NOMO-1 treated with dmso at 0.1 percent for 144 hours (cell line): ENCODE data around the gene LRGUK.
"Not testable (repeated sequence)": the region's sequence is repeated elsewhere in the genome, so short reads cannot be mapped to it uniquely, and the experiment has no call there.

ENCODE experiments used
- DNase-seq: peaks from one replicate; lab custom pipeline; 2025; ENCODE audit not compliant: unreplicated experiment; lab: John Stamatoyannopoulos, UW

The LRGUK gene

DNA sequence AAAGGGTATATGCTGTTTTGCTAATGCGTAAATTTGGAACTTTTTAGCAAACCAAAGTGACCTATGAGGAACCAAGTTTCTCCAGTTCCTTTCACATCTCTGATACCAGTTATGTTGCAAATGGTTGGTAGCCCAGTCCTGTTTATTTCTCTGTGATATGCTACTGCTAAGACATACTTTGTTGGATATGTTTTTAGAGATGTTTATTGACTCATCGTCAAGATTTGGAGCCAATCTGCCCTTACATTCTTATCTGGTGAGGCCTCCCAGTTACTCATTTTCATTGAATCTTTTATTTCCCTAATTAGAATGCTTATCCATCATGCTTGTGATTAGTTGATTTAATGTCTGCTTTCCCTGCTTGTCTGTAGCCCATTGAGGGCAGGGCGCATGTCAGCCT, 58.9 kb downstream of the LRGUK start:
- no peak for DNase-seq

- DNase-seq, result no peak
These were observed 59.7 kb downstream of the LRGUK start for GRCh38 chr7:134186801-134187200.

DNA sequence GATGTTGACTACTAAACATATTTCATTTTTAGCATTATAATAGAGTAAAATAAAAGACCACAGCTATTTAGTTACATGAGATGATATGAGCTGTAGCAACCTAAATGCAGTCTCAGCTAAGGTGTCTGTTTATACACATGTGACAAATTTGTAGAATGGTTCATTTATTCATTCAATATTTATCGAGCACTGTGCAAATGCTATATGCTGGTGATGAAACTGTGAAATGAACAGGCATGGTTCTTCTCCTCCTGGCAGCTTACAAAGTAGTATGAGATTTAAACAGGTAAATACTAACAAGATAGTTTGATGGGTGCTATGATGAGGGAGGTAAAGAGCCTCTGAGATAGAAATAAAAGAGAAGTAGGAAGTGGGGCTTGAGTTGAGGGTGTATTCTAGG, 60.8 kb downstream of the LRGUK start:
- DNase-seq, result no peak

GRCh38 chr7:134188311-134188710, 61.2 kb downstream of the LRGUK start:
- DNase-seq, result no peak

- DNase-seq, result no peak
These were observed 62.4 kb downstream of the LRGUK start for GRCh38 chr7:134189559-134189958.

DNA sequence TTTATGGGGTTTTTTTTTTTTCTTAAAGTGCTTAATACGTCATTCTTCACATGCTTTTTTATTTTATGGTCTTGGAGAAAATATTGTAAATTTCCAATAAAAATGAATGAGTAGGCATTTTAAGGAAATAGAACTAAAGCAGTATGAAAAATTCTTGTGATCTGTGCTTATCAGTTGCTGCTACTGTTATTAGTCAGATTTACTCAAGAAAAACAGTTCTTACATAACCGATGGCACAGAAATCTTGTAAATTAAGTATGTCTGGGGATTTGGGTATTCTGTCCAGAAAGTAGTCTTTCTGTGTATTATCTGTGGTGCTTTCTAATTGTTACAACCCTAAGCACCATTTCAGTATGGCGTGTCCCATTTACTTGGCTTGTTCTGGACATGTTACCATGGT, 64.7 kb downstream of the LRGUK start:
- no peak for DNase-seq

DNA sequence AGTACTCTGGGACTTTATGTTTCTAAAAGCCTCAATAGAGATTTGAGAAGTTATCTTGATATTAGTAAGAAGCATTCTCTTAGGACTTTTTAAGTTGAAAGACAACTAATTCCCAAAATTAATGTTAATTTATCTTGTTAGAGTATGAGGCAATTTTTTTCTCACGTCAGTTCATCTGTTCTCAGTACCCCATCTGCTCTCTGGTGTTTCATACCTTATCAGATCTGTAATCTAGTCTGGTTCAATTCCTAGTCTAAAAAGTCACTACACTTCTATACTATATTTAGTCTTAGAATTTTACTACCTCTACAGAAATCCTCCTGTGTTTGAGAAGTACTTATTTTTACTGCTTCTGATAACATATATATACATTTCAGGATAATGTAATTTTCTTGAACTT, 66.1 kb downstream of the LRGUK start:
- no peak for DNase-seq

GRCh38 chr7:134195252-134195651, 68.1 kb downstream of the LRGUK start:
- DNase-seq, result no peak

DNA sequence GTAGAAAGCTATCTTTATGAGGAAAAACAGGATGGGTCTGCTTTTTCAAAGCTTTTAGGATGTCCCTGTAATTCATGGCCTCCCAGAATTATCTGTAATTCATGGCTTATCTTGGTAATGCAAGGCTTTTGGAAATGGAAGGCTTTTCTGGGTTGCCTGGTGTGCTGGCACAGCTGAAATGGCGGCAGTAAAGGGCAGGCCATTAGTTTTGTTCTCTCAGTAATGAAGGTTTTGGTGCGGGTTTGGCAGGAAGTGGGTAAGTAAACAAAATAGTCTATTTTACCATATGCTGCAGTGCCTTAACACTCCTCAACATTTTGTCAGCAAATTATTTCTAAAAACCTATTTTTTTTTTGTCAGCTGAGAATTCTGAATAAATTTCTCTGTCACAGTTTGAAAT, 69.3 kb downstream of the LRGUK start:
- DNase-seq, result no peak

DNA sequence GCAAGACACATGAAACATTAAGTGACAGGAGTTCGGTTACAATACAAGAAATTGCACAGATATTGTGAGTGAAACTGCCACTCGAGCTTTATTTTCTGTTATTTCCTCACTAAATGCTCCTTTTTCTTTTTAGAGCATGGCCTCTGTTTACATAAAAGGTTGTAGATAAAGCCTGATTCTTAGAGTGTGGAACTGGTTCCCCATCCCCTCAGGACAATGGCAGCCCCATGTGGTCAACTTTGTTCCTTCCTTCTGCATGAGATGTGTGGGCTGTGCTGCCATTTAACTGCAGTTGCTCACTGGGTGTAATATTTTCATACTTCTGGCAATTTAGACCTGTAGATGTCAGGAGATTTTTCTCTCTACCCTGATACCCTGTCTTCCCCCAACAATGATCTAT, 70.2 kb downstream of the LRGUK start:
- DNase-seq, result no peak

GRCh38 chr7:134200970-134201369, 73.8 kb downstream of the LRGUK start:
- no peak for DNase-seq

- DNase-seq, result no peak
These were observed 74.6 kb downstream of the LRGUK start for GRCh38 chr7:134201569-134202261.

DNA sequence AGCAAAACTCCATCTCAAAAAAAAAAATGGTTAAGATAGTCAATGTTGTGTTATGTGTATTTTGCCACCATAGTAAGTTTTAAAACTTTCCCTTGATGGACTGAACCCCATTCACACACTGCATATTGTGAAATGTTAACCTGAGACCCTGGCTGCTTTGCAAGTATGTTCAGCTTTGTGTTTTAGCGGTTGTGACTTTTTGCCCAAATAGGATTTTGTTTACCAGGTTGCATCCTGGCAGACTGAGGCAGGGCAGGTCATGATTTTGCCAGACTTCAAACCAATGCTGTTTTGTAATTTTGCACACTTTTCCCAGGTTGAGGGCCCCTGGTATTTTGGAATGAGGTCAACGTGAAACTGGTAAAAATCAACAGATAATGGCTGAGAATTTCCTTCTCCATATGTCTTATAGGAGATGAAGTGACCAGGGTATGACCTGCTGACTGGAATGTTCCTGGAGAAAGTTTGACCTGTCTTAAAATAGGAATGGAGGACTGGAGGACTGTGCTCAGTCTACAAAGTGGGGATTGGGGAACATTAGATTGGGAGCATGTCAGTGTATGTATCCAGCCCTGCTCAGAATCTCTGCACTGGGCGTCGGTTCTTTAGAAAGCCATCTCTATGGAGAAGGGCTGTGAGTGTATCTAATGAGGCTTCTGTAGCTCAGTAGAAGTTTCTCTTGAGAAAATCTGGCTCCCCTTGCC, 76.2 kb downstream of the LRGUK start:
- no peak for DNase-seq

- no peak for DNase-seq
These were observed 82.3 kb downstream of the LRGUK start for GRCh38 chr7:134209322-134210015.

DNA sequence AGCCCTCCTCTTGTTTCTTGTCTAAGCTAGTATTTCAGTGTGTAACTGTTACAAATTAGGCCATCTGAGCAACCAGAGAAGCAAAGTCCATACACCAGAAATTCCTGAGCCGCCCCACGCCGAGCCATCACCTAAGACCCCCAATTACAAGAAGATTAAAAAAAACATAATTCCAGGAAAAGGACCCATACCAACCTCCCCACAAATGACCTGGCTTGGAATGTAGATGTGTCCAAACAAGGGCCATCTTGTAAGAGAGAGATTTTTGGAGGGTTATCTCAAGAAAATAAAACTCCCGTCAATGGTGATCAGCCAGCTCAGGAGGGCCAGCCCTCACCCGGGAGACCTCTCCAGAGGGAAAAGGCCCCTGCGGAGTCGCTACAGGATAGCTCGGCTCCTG, 83.1 kb downstream of the LRGUK start:
- no peak for DNase-seq

DNA sequence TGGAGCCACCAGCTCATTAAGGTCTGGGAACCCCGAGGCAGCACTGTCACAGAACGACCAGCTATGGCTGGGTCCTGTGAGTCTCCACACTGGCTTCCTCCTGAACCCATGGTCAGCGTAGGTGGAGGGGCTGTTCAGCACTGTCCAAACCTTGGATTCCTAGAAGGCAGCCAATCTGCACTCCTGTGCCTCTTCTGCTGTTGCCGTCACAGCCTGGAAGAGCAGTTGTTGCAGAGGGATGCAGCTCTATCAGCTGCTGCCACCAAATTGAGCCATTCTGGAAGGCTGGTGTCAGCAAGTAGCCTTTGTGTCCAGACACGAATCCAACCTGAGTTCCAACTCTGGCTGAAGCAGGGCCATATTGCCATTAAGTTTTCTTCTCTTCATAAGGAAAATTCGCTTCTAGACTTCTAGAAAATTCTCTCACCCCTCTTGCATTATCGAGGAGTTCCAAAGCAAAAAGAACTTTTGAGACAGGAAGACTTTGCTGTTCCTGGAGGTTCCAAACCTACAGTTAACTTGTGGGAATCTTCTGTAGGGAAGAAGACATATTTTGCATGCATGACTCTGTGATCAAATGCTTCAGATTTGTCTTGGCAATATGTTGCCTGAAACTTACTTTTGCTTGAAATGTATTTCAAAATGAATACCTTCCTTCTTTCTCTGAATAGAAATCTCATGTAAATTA, 84.0 kb downstream of the LRGUK start:
- DNase-seq, result no peak

GRCh38 chr7:134211817-134212216, 84.7 kb downstream of the LRGUK start:
- DNase-seq, result no peak

GRCh38 chr7:134212576-134213546, 85.7 kb downstream of the LRGUK start:
- peak; percentile 9 for DNase-seq

DNA sequence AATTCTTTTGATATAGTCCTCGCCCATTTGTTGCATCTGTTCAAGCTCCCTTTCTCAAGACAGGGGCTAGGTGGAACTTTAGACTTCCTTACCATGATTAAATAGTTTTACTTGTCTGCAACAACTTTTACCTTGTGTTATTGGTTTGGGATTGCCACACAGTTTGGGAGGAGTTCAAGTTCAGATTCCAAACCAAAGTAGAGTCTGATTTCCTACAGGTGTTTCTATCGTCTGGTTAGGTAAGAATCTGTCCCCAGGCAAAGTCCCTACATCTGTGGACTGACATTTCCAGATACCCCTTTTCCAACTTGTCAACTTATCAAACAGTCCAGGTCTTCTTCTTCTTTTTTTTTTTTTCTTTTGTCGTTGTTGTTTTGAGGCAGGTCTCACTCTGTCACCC, 93.1 kb downstream of the LRGUK start:
- DNase-seq, result no peak

DNA sequence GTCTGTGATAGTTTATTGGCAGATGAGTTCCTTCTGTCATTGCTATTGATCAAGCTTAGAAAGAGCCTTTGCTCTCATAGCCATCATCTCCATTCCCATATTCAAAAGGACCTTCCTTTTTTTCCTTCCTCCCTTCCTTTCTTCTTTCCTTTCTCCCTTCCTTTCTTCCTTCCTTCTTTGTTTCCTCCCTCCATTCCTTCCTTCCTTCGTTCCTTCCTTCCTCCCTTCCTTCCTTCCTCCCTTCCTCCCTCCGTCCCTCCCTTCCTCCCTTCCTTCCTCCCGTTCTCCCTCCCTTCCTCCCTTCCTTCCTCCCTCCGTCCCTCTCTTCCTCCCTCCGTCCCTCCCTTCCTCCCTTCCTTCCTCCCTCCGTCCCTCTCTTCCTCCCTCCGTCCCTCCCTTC, 104.2 kb downstream of the LRGUK start:
- DNase-seq, result not testable (repeated sequence)

- DNase-seq, result no peak
These were observed 107.1 kb downstream of the LRGUK start for GRCh38 chr7:134234216-134234615.
